ENCODE data around the gene MMEL1.

- TF ChIP-seq CTCF (conservative IDR thresholded peaks at IDR 0.05) (no peak), ZFX (IDR thresholded peaks at IDR 0.05) (no peak)
Measured at GRCh38 chr1:2641381-2642130, 8.7 kb upstream of the MMEL1 start.

Data from C4-2B (cell line).